Central memory CD8-positive, alpha-beta T cell (primary cell): ENCODE results near the gene MPDZ.

Source experiments
- ATAC-seq: fragments of 150-1000 bp; cut with Tn5 transposase; replicated peaks from 2 replicates; pipeline ENCODE4 v1.10.0; 2022; ENCODE audit warnings: mild to moderate bottlenecking, moderate FRiP score, moderate number of reproducible peaks; ENCODE audit not compliant: poor library complexity, severe bottlenecking; ENCODE audit errors: extremely low read depth
- DNase-seq, 2 donors: peaks; one replicate each; pipeline ENCODE4 v3.0.0; 2021; ENCODE audit warnings: low spot score in 2 of 2
- H3K27ac Mint-ChIP-seq: one replicate; pipeline ENCODE4 v1.8.0; 2022; ENCODE audit warnings: low read depth, mild to moderate bottlenecking, moderate library complexity, mixed read lengths
- H3K27me3 Mint-ChIP-seq: one replicate; pipeline ENCODE4 v1.8.0; 2022; ENCODE audit warnings: mixed read lengths
- H3K36me3 Mint-ChIP-seq: one replicate; pipeline ENCODE4 v1.8.0; 2022; ENCODE audit warnings: mild to moderate bottlenecking, moderate library complexity, mixed read lengths; ENCODE audit not compliant: insufficient read depth
- H3K4me1 Mint-ChIP-seq: one replicate; pipeline ENCODE4 v1.8.0; 2022; ENCODE audit warnings: mixed read lengths
- H3K4me3 Mint-ChIP-seq: one replicate; pipeline ENCODE4 v1.8.0; 2022; ENCODE audit warnings: mild to moderate bottlenecking, moderate library complexity, mixed read lengths
- H3K9me3 Mint-ChIP-seq: one replicate; pipeline ENCODE4 v1.8.0; 2022; ENCODE audit warnings: mixed read lengths

MPDZ gene

GRCh38 chr9:13210306-13210705, 69.2 kb downstream of the MPDZ start:
- peaks cover 35% of the 10 kb centered on the region for H3K9me3 Mint-ChIP-seq
- no peak overlapping the region for H3K4me3 Mint-ChIP-seq
- H3K27me3 Mint-ChIP-seq = no peaks in the 10 kb centered on the region
- DNase-seq = no peak
- no peaks in the 10 kb centered on the region for H3K4me1 Mint-ChIP-seq
- ATAC-seq = no peak
- H3K27ac Mint-ChIP-seq = no peak overlapping the region
- H3K36me3 Mint-ChIP-seq = peaks cover 2% of the 10 kb centered on the region

DNA sequence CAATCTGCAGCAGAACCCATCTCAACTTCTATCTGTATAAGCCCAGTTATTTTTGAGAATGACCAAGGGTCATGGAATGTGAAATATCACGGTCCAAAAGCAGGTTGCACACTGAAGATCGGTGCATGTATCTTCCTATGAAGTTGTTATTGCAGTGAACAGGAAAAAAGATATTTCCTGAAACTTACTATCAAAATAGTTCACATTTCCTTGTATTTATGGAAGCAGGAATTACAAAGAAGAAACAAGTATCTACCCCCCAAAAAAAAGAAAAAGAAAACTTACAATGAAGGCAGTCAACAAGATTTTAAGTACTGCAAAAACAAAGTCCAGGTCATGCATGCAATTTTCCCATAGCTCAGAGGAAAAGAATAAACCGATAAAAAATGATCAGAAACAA, 70.0 kb downstream of the MPDZ start:
- Mint-ChIP-seq H3K4me3 (no peak overlapping the region), H3K4me1 (no peaks in the 10 kb centered on the region), H3K9me3 (peaks cover 31% of the 10 kb centered on the region), H3K27me3 (no peaks in the 10 kb centered on the region), H3K36me3 (peaks cover 2% of the 10 kb centered on the region), H3K27ac (no peak overlapping the region)
- DNase-seq = no peak
- ATAC-seq = no peak

DNA sequence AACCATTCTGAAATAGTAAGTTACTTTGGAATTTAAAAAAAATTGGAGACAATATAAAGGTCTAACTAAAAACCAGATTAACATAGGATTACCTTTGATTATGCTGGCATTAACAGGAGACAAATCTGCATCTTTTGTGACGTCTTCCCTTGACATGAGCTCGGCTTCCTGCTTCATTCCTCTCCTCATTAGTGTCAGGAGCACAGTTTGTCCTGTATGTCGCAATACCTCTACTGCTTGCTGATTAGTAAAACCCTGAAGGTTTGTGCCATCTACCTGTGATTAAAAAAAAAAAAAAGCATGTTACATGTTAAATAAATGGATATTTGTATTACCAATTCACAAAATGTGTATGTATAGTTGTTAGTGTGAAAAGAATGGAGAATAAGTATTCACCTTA, 73.7 kb downstream of the MPDZ start:
- no peaks in the 10 kb centered on the region for H3K36me3 Mint-ChIP-seq
- H3K27me3 Mint-ChIP-seq = no peaks in the 10 kb centered on the region
- DNase-seq (no peak), ATAC-seq (no peak)
- no peaks in the 10 kb centered on the region for H3K4me1 Mint-ChIP-seq
- no peak overlapping the region for H3K27ac Mint-ChIP-seq
- peaks cover 36% of the 10 kb centered on the region for H3K9me3 Mint-ChIP-seq
- no peak overlapping the region for H3K4me3 Mint-ChIP-seq

DNA sequence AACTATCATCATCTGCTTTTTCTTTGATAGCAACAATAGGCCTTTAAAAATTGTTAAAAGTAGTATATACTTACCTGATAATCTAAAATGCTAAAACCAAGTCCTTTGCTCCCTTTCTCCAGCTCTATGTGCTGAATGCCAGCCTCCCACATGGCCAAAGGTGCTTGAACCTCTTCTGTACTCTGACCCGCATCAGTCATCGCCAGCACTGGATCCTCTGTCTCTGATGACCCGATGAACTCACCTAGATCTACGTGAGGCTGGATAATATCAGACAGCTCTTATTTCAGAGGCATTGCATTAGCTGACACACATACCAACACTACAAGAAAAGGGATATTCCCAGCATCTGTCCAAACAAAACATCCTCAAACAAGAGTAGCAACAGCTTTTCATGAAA, 89.5 kb downstream of the MPDZ start:
- Mint-ChIP-seq H3K4me3 (no peak overlapping the region), H3K9me3 (peaks cover 5% of the 10 kb centered on the region), H3K27me3 (no peaks in the 10 kb centered on the region), H3K36me3 (no peaks in the 10 kb centered on the region), H3K4me1 (no peaks in the 10 kb centered on the region), H3K27ac (no peak overlapping the region)
- DNase-seq (no peak), ATAC-seq (no peak)

DNA sequence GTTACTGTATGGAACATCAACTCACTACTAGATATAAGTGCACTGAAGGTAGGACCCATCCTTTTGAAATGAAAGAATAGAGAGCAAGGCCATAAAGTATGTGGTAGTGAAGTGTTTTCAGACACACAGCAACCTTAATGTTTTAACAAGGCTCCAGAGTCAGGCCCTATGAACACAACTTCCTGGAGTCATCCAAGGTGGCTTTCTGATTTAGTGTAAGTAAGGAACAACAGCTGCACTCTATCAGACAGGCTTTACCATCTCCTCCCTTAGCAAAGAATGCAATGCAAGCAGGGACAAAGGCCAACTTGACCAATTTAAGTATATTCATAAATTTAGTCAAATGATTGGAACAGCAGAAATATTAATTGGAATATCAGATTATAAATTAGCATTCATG, 90.1 kb downstream of the MPDZ start:
- no peaks in the 10 kb centered on the region for H3K4me1 Mint-ChIP-seq
- ATAC-seq (no peak), DNase-seq (no peak)
- H3K9me3 Mint-ChIP-seq = peaks cover 5% of the 10 kb centered on the region
- H3K36me3 Mint-ChIP-seq = no peaks in the 10 kb centered on the region
- no peak overlapping the region for H3K4me3 Mint-ChIP-seq
- no peak overlapping the region for H3K27ac Mint-ChIP-seq
- no peaks in the 10 kb centered on the region for H3K27me3 Mint-ChIP-seq

DNA sequence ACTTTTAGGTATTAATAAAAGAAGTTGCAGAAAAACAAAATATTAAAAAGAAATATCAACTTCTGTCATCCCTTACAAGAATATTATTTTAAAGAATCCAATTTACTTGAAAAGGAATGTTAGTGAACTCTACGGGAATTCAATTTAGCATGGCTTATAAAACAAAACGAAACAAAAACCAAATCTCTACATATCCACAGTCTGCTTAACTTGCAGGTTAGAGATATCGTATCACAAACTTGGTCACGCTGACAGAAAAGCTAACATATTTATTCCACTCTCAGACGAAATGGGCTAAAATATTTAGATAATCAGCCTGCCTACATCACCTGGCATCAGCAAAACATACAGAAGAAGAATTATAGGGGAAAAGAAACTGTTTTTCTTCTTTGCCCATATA, 92.7 kb downstream of the MPDZ start:
- DNase-seq (no peak), ATAC-seq (no peak)
- no peaks in the 10 kb centered on the region for H3K27me3 Mint-ChIP-seq
- H3K9me3 Mint-ChIP-seq = no peaks in the 10 kb centered on the region
- H3K4me3 Mint-ChIP-seq = no peak overlapping the region
- no peaks in the 10 kb centered on the region for H3K36me3 Mint-ChIP-seq
- H3K27ac Mint-ChIP-seq = no peak overlapping the region
- H3K4me1 Mint-ChIP-seq = no peaks in the 10 kb centered on the region

- no peak for ATAC-seq
- H3K36me3 Mint-ChIP-seq = no peaks in the 10 kb centered on the region
- H3K4me1 Mint-ChIP-seq = no peaks in the 10 kb centered on the region
- no peaks in the 10 kb centered on the region for H3K9me3 Mint-ChIP-seq
- H3K4me3 Mint-ChIP-seq = no peak overlapping the region
- no peak for DNase-seq
- H3K27me3 Mint-ChIP-seq = no peaks in the 10 kb centered on the region
- H3K27ac Mint-ChIP-seq = no peak overlapping the region
Measured at GRCh38 chr9:13186091-13186490, 93.4 kb downstream of the MPDZ start.

DNA sequence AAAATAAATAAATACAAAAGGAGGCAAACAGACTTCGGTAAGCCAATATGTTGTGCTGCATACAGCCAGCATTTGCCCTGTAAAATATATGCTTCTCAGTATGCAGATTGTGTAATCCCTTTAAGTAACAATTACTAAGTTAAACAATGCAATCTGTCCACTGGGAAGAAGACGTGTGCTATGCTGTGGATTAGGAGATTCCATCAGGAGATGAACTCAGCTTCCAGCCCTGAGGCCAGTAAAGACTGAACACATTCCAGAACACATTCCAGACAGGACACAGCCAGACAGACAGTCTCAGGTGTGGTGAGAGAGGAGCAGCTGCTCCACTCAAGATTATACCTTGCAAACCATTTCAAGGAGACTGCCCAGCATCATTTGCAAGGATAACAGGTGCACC, 97.8 kb downstream of the MPDZ start:
- no peak overlapping the region for H3K27ac Mint-ChIP-seq
- H3K4me1 Mint-ChIP-seq = no peaks in the 10 kb centered on the region
- H3K9me3 Mint-ChIP-seq = peaks cover 6% of the 10 kb centered on the region
- H3K4me3 Mint-ChIP-seq = no peak overlapping the region
- H3K36me3 Mint-ChIP-seq = no peaks in the 10 kb centered on the region
- no peak for ATAC-seq
- no peaks in the 10 kb centered on the region for H3K27me3 Mint-ChIP-seq
- DNase-seq = no peak

DNA sequence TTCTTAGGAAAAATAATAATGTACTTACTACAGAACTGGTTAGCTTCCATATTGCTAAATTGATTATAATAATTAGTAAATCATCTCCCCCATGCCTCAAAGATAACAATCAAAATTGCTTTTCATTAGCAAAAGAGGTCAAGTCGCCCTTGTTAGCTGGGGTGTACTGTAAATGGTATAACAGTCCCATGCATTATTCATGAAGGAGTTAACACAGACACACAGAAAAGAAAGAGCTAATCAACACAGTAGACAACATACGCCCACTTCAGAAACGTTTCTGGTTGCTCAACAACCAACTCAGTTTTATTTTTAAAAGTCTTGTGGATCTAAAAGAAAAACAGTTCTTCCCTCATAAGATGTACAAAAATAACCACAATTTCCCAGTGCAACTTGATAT, 100.2 kb downstream of the MPDZ start:
- H3K4me3 Mint-ChIP-seq = no peak overlapping the region
- no peaks in the 10 kb centered on the region for H3K36me3 Mint-ChIP-seq
- H3K9me3 Mint-ChIP-seq = peaks cover 6% of the 10 kb centered on the region
- no peak for DNase-seq
- no peak for ATAC-seq
- no peaks in the 10 kb centered on the region for H3K27me3 Mint-ChIP-seq
- H3K4me1 Mint-ChIP-seq = no peaks in the 10 kb centered on the region
- H3K27ac Mint-ChIP-seq = no peak overlapping the region

GRCh38 chr9:13175732-13176131, 103.8 kb downstream of the MPDZ start:
- Mint-ChIP-seq H3K9me3 (peaks cover 20% of the 10 kb centered on the region), H3K4me3 (no peak overlapping the region)

GRCh38 chr9:13174906-13175639, 104.4 kb downstream of the MPDZ start:
- DNase-seq = no peak
- H3K27ac Mint-ChIP-seq = no peak overlapping the region
- no peaks in the 10 kb centered on the region for H3K4me1 Mint-ChIP-seq
- no peaks in the 10 kb centered on the region for H3K36me3 Mint-ChIP-seq
- no peak for ATAC-seq
- no peaks in the 10 kb centered on the region for H3K27me3 Mint-ChIP-seq
- peaks cover 16% of the 10 kb centered on the region for H3K9me3 Mint-ChIP-seq
- no peak overlapping the region for H3K4me3 Mint-ChIP-seq

More at GRCh38 chr9:13175732-13176131, 103.8 kb downstream of the MPDZ start:
- DNase-seq (no peak), ATAC-seq (no peak)
- Mint-ChIP-seq H3K36me3 (no peaks in the 10 kb centered on the region), H3K27me3 (no peaks in the 10 kb centered on the region), H3K4me1 (no peaks in the 10 kb centered on the region), H3K27ac (no peak overlapping the region)

DNA sequence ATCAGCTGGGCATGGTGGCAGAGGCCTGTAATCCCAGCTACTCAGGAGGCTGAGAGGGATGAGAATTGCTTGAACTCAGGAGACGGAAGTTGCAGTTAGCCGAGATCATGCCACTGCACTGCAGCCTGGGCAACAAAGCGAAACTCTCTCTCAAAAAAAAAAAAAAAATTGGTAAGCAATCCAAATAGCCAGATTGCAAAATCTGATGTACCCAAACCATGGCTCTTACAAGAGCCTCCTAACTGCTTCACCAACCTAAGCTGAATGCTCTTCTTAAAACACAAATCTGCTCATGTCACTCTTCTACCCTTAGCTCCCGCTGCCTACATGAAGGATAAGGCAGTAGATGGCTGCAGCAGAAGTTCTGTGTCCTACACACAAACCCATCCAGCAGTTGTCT, 105.9 kb downstream of the MPDZ start:
- no peak for DNase-seq
- H3K4me1 Mint-ChIP-seq = no peaks in the 10 kb centered on the region
- H3K9me3 Mint-ChIP-seq = peaks cover 25% of the 10 kb centered on the region
- no peak overlapping the region for H3K27ac Mint-ChIP-seq
- no peaks in the 10 kb centered on the region for H3K27me3 Mint-ChIP-seq
- no peaks in the 10 kb centered on the region for H3K36me3 Mint-ChIP-seq
- ATAC-seq = no peak
- H3K4me3 Mint-ChIP-seq = no peak overlapping the region

- no peak overlapping the region for H3K27ac Mint-ChIP-seq
- H3K9me3 Mint-ChIP-seq = peaks cover 25% of the 10 kb centered on the region
- H3K4me1 Mint-ChIP-seq = no peaks in the 10 kb centered on the region
- H3K36me3 Mint-ChIP-seq = no peaks in the 10 kb centered on the region
- ATAC-seq (no peak), DNase-seq (no peak)
- no peak overlapping the region for H3K4me3 Mint-ChIP-seq
- H3K27me3 Mint-ChIP-seq = no peaks in the 10 kb centered on the region
Measured at GRCh38 chr9:13171261-13171660, 108.2 kb downstream of the MPDZ start.
